HG03139 (cell line): ENCODE measurements around the gene GATC.
A peak's percentile ranks its signal among the peaks of the same experiment; 100 is the strongest.
"Not testable (repeated sequence)": the region's sequence is repeated elsewhere in the genome, so short reads cannot be mapped to it uniquely, and the experiment has no call there.

Experiments used
- ATAC-seq: cut with Tn5 transposase; IDR thresholded peaks from one replicate; pipeline ENCODE4 v1.9.1; 2021; ENCODE audit not compliant: unreplicated experiment

Gene GATC

DNA sequence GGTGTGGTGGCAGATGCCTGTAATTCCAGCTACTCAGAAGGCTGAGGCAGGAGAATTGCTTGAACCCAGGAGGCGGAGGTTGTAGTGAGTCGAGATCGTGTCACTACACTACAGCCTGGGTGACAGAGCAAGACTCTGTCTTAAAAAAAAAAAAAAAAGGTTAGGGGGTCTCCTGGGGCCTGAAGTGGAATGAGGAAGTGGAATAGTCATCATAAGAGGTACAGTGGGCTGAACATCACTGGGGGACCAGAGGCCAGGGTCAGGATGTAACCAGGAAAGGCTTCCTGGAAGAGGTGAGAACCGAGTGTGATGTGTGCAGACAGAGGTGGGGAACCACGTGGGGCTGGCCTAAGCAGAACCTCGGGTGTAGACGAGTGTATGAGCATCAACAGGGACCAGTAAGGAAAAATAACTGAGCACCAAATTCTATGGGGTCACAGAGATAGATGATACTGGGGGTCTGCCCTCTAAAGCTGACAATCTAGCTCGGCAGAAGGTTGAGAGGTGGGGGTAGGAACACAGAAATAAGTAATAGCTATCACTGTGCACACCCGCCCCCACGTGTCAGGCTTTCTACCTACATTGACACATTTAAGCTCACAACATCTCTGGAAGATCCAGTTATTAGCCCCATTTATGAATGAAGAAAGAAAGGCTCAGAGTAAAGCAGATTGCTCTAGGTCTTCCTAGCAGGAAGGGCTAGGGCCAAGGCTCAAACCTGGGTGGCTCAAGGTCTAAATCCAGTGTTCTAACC, 13.3 kb upstream of the GATC start:
- no peak for ATAC-seq

DNA sequence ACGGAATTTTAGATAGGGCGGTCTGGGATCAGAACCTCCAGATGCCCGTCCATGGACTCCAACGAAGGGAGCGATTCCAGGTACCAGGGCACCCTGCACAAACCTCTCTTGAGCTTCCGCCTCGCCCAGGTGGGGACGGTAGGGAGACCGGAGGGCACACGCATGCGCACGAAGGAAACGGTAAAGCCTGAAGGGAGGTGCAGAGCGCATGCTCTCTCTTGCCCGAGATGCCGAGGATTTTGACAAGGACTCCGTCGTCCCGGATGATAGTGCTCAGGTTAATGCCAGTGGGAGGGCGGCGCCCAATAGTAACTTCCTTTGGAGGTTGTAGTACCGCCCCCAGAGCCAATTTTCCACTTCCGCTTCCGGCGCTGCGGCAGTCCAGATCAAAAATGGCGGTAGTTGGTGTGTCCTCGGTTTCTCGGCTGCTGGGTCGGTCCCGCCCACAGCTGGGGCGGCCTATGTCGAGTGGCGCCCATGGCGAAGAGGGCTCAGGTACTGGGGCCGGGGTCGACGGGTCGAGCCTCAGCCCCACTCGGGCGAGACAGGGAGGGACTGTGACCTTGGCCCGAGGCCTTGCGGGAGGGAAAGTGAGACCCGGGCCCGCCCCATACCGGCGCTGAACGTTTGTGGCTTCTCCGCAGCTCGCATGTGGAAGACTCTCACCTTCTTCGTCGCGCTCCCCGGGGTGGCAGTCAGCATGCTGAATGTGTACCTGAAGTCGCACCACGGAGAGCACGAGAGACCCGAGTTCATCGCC, 8.3 kb upstream of the GATC start, which contains the start of gene COX6A1:
COX6A1 (plus strand) TSS at position 379 of the 760 bp plus-strand sequence; CDS start at position 393, 14 bp downstream.
- ATAC-seq, result peak; percentile 96

DNA sequence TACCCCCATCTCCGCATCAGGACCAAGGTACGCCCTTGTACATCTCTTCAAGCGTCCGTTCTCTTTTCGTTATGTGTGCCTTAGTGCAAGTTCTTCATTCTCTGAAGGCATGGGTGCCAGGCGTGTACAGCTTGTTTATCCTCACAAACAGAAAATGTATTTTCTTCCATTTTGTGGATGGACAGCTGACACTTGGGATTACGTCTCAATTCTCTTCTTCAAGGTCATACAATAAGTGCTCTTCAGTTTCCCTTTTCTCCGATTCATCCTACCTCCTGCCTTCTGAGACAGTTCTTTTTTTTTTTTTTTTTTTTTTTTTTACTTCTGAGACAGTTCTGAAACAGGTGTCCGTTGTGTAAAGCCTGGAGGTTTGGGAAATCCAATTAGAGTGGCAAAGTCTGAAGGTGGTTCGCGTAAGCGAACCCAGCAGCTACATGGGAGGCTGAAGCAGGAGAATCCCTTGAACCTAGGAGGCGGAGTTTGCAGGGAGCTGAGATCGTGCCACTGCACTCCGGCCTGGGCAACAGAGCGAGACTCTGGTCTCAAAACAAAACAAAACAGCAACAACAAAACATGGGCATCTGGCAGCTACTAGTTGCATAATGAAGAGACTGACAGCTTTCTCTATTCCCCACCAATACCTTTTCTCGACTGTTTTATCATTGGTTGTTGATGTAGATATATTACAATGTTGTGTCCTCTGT, 7.6 kb upstream of the GATC start:
- ATAC-seq, result no peak

DNA sequence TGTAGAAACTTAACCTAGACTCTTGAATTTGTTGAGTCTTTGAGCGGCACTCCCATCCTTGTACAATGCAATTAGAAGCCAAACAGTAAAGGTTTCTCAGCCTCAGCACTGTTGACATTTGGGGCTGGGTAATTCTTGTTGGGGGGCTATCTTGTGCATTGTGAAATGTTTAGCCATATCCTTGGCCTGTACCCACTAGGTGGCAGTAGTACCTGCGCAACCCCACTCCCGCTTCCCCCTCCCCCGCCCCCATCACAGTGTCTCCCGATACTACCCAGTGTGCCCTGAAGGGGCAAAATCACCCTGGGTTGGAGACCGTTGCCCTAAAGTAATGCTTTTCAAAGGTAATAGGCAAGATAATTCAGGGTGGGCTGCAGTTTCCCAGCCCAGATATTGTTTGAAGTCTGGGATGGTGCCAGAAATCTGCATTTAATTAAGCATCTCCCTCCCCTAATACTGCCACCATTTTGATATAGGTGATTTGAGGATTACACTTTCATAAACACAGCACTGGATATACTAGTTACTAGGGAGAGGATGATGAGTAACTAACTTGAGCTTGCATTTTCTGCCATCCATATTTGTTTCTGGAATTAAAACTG, 6.5 kb upstream of the GATC start:
- ATAC-seq, result no peak

DNA sequence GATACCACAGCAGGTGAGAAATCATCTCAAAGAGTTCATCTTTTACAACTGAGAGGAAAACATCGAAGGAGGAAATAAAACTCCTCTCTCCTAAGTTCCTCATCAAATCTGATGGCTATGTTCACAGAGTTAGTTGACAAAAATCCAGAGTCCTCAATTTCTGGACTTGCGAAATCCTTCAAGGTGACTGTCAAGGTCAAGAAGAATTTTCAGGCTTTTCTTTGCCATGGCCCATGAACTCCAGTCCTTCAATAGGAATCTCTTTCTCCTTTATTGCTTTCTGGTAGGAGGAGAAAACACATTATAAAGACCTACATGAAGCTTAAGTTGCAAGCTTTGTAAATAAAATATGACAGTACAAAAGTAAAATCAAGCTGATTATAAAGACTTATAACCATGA, 1.6 kb upstream of the GATC start:
- no peak for ATAC-seq

DNA sequence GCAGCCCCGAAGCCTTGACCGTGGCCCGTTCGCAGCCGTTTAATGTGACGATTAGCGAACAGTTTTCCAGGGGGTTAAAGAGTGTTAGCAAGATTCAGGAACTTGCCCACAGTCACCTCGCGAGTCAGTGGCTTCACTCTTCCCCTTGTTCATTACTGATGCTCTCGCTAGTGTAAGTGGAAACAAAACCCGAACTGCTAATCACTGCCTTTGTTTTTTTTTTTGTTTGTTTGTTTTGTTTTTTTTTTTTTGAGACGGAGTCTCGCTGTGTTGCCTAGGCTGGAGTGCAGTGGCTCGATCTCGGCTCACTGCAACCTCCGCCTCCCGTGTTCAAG, 567 bp downstream of the GATC start:
- not testable (repeated sequence) for ATAC-seq

DNA sequence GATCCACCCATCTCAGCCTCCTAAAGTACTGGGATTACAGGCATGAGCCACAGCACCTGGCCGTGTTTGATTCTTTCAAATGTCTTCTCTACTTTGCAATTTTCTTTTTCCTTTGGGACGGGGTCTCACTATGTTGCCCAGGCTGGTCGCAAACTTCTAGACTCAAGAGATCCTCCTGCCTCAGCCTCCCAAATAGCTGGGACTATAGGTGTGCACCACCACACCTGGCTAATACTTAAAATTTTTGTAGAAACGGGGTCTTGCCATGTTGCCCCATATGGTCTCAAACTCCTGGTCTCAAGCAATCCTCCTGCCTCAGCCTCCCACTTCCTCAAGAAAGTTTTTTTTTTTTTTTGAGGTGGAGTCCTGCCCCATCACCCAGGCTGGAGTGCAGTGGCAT, 1.7 kb downstream of the GATC start:
- no peak for ATAC-seq

DNA sequence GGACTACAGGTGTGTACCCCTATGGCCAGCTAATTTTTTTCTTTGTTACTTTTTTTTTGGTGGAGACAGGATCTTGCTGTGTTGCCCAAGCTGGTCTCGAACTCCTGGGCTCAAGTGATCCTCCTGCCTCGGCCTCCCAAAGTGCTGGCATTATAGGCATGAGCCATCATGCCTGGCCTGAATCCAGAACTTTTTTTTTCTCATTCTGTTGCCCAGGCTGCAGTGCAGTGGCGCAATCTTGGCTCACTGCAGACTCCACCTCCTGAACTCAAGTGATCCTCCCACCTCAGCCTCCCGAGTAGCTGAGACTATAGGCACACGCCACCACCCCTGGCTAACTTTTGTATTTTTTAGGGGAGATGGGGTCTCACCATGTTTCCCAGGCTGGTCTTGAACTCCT, 6.3 kb downstream of the GATC start:
- not testable (repeated sequence) for ATAC-seq

DNA sequence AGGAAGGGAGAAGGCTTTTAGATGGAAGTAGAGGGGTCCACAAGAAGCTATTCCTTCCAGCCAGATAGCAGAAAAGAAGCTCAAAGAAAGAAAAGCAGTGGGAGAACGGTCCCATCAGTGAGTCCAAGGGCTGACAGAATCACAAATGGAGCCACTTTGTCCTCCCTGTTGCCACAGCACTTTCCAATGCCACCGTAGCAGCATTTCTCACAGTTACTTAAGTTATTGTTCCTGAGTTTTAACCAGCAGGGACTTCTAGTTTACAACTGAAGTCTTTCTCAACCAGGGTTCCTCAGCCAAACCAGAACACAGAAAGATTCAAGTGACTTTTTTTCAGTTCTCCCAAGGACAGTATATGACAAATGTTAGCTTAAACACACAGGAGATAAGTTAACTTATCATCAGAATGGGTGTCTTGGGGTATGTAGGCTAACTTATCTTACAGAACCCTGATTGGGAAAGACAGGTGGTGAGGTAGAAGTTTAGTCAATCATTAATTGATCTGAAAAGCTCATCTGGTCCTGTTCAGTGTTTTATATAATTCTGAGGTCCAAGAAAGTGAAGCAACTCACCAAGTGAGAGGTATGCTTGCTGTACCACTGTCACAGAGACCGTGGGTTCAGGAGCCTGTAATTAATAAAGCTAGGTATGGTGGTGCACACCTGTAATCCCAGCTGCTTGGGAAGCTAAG, 7.0 kb downstream of the GATC start:
- ATAC-seq, result no peak

DNA sequence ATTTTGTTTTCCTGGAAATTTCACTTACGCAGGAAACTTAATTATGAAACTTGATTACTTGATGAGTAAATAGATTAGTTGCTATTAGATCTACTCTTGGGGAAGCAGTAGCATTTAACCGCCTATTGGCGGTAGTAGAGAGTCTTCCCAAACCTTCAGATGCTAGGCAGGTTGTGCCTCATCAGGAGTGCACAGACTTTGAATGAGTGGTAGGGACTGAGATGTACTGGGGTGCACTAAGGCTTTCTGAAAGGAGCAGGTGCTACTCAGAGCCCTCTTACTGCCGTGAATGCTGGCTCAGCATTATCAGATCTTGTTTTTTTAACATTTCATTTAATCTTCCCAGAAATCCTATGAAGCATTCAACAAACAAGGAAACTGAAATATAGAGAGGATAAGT, 7.7 kb downstream of the GATC start:
- no peak for ATAC-seq

DNA sequence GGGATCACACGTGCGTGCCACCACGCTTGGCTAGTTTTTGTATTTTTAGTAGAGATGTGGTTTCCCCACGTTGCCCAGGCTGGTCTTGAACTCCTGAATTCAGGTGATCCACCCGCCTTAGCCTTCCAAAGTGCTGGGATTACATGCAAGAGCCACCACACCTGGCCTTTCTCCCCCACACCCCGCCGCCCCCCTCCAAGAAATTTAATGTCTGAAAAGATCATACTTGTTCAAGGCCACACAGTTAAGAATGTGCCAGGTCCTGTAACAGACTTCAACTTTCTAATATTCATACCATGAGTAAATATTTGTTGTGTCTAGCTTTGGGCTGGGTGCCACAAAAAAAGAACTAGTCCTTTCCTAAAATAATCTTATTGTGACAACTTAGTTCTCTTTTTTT, 9.1 kb downstream of the GATC start:
- no peak for ATAC-seq

DNA sequence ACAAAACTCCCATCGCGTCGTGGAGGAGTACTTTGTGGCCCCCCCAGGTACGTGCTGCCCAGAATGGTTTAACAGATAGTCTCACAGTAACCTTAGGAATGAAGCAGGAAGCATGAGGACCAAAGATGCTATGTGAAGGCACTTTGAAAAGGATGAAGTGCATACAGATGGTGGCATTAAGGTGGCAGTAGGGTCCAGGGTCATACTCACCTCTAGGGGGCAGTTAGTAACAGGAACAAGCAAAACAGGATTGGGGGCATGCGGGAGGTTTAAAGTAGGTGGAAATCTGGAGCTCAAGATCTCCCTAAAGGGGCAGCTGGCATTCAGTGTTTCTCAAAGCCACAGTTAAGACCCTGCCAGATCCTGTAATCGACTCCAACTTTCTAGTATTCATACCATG, 10.9 kb downstream of the GATC start:
- no peak for ATAC-seq

DNA sequence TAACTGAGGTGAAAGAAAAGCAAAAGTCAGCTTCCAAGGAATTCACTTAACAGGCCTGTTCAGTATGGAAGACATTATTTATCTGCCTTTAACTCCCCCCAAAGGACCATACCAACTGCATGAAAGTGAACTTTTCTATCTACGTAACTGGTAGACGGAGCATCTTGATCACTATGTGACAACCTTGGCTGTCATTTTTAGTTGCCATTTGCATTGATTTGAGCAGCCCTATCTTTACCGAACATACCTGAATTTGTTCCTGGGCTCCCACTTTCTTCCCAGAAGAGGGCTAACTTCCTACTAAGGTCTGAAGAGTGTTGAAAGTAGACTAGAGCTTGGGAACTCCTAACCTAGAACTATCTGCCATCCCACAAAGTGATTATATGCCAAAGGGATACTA, 13.9 kb downstream of the GATC start:
- no peak for ATAC-seq

DNA sequence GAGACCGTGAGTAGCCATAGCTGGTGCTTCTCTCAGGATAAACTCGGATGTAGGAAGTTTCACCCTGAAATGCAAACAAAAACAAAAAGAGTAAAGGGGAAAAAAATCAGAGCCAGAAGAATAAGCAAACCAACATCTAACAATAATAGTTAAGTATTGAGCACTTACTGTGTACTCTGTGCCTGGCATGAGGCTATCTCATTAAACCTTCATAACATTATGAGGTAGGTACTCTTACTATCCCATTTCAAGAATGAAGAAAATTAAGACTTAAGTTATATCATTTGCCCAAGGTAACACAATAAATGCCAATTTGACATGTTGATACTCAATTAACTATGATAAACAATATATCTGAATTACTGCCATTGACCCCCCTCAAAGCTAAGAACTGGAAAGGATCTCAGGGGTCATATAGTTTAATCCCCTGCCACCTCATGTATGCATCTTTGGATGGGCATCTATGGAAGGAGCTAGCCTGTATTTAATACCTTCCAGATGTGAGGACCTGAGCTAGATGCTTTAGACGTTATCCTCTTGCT, 15.9 kb downstream of the GATC start:
- no peak for ATAC-seq

DNA sequence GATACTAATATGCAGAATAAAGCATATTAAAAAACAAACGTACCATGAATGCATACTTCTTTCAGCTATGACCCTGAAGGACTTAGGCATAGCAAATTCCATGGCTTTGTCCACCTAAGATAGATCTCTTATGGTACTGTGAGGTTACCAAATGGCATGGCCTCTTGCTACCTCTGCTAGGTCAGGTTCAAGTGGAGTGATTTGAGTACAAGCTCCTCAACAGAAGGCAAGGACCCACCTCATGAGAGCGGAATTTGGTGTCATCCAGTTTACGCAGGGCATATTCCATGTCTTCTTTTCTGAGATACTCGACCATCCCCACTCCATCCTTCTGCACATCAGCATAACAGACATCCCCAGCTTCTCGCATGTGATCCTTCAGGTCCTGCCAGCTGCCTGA, 17.5 kb downstream of the GATC start:
- no peak for ATAC-seq

DNA sequence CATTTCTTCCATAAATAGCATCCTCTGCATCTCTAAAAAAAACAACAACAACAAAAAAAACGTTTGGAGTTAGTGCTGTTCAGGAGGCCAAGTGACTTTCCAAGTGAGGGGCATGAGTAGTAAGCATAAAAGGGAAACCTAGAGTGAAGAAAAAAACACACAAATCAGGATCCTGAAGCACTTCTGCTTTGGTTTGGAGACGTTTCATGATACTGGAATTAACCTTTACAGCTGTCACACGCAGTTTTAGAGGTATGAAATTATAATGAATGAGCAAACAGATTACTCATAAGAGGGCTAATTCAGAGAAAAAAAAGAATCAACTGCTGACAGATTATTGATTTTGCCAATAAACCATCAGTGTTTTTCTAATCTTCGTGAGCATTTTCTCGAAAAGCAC, 19.5 kb downstream of the GATC start:
- no peak for ATAC-seq

DNA sequence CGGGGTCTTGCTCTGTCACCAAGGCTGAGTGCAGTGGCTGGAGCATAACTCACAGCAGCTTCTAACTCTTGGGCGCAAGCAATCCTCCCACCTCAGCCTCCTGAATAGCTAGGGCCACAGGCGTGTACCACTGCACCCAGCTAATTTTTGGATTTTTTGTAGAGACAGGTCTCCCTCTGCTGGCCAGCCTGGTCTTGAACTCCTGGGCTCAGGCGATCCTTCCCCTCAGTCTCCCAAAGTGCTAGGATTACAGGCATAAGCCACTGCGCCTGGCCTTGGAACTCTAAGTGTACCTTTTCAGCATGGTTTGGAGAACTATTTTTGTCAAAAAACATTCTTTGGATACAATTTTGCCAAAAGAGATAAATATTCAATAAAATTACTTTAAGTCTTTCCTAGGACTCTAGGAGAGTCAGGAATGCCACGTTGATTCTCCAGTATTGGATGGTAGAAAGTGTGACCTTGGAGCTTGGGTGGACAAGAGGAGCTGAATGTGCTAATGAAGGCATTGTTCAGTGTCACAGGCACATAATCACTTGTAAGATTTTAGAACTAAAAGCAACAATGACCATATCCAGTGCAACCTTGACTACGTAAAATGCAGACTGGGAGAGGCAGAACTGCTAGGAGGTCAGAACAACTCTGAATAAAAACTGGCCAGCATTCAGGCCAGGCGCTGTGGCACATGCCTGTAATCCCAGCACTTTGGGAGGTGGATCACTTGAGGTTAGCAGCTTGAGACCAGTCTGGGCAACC, 20.5 kb downstream of the GATC start:
- ATAC-seq, result no peak

DNA sequence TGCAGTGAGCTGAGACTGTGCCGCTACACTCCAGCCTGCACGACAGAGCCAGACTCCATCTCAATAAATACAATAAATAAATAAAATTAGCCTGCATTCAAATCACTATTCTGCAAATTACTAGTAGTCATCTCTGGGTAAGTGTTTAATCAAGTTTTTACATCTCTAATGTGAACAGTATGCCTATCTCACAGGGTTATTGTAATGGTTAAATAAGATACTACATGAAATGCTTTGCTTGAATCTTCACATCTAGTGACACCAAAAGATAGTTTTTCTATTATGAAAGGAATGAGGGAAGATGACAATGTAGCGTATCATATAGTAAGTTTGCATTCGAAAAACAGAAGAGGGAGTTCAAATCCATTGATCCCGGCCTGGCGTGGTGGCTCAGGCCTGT, 21.2 kb downstream of the GATC start:
- no peak for ATAC-seq

DNA sequence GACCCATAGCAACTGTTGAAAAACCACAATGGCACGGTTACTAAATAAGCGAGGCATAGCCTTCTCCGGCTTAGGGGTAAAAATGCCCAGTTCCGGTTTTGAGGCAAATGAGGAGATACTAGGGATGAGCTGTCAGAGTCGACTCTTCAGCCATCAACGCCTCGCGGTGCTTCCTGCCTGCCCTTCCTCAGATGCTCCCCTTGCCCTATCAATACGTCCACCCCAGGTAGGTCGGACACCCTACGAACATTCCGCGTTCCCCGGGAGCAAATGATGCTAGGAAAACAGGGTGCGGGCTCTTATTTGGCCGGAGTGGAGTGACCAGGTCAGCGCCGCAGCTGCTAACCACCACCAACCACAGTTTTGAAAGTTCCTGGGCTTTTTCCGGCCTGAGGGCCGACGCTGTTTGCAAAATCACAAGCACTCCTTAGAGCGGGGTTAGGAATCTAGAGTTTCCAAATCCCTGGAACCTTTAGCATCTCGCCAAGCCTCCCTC, 22.1 kb downstream of the GATC start:
- ATAC-seq, result no peak
